DMS153 (cell line): Measurements from ENCODE around the gene SLC19A1.

Experiments
- DNase-seq: peaks from one replicate; lab custom pipeline; 2025; lab: John Stamatoyannopoulos, UW

Gene SLC19A1

GRCh38 chr21:45558044-45558721 lies 15.9 kb upstream of the SLC19A1 start:
- DNase-seq: no peak

GRCh38 chr21:45557616-45558043 lies 15.4 kb upstream of the SLC19A1 start:
- DNase-seq: no peak

GRCh38 chr21:45556645-45557615 lies 14.7 kb upstream of the SLC19A1 start:
- DNase-seq: no peak

GRCh38 chr21:45556302-45556644 lies 14.0 kb upstream of the SLC19A1 start:
- no peak for DNase-seq

DNA sequence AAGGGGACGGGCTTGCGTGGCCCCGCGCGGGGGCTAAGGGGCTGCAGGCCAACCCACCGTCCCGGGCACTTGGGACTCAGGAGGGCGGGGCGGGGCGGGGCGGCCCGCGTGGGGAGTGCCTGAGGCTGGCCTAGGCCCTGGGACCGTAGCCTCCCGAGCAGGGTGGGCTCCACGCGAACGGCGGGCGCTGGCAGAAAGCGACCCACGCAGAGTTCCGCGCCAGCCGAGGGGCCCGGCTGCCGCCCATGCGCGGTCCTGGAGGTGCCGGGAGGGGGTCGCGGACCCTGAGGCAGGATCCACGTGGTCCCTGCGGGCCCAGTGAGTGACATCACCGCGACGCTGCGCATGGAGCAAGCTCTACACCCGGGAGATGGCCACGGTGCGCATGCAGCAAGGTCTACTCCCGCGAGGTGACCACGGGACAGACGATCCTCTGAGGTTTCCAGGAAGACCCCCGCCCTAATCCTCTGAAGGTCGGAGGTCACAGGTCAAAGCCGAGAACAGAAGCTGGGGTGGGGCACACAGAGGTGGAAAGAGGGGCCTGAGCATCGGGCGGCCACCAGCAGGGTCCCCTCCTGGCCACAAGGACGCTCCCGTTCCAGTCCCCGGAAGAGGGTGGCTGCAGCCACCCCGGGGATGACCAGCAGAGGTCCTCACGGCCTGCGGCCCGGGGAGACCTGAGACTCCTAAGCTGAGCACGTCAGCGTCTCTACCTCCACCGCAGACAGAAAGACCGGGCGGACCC lies 13.5 kb upstream of the SLC19A1 start:
- DNase-seq: peak; percentile 35

GRCh38 chr21:45555251-45555556 lies 13.0 kb upstream of the SLC19A1 start:
- no peak for DNase-seq

DNA sequence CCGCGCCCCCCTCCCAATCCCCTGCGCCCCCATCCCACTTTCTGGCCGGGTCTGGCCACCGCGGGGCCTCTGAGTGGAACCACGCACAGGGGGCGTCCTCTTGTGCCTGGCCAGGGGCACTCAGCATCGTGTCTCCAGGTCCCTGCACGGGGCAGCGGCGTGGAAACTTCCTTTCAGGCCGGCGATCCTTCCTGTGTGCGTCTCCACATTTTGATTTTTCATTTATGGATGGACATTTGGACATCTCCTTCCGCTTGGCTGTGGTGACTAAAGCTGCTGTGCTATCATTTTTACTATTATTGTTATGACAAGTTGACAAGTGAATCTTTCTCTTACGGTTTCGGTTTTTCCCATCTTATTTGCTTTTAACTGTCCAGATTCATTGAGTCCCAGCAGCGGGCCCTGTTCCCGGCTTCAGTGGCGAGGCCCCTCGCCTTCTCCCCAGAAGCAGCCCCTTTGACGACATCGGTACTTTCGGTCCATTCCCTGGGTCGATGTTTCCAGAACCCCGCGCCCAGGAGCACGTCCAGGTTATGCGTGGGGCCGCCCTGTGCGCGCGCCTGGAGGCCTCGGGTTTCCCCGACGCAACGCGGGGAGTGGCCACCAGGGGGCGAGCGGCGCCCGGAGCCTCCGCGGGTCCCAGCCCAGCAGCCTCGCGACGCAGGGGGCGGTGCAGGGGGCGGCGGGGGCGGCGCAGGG lies 12.4 kb upstream of the SLC19A1 start:
- DNase-seq: peak; percentile 22

GRCh38 chr21:45552696-45553391 lies 10.6 kb upstream of the SLC19A1 start:
- no peak for DNase-seq

DNA sequence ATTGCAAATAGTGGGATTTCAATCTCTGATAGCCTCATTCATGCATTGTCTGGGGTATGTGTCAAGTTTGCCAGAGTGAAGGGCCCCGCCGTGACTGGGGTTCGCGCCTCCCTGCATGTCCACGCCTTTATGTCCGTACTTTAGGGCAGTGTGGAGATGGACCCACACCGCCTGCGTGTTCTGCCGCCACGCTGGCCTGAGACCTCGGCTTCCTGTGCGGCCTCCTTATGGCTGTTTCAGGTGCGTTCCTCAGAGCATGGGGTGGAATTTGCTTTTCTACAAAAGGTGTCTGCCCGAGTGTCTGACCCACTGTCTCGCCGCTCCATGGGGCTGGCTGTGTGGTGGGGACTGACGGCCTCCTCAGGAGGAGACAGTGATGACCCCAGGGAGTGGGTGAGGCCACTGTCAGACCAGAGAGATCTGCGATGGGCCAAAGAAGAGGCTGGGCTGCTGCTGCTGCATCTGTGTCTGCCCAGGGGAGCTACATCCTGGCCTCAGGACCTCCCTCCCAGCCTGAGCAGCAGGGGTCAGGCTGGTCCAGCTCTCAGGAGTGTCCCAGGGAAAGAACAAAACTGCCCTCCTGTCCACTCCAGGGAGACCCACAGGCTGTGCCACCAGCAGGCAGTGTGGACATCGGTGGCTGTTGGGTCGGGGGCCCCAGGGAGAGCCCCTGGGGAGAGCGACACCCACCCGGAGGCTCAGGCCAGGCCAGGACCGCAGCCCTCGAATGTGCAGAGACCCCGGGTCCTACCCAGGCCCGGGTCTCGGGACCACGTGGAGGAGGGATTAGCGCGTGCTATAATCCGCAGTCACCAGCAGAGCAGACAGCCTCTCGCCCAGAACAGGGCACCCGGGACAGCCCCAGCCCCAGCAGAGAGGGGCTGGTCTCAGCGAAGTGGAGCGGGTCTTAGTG lies 9.8 kb upstream of the SLC19A1 start:
- no peak for DNase-seq

DNA sequence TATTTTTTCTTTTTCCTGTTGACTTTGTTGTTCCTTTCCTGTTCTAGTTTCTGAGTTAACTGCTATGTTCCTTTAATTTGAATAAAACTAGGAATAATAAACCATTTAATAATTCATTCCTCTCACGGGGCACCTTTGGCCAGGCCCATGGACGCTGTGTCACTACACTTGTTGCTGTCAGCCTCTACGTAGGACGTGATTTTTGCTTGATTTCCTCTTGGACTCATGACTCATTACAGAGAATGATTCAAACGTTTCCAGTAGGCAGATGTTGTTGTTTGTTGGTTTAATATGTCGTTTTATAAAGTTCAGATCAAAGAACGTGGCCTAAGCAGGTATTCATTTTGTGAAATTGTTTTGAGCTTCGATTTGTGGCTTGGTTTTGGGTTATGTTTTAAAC lies 9.1 kb upstream of the SLC19A1 start:
- DNase-seq: no peak

DNA sequence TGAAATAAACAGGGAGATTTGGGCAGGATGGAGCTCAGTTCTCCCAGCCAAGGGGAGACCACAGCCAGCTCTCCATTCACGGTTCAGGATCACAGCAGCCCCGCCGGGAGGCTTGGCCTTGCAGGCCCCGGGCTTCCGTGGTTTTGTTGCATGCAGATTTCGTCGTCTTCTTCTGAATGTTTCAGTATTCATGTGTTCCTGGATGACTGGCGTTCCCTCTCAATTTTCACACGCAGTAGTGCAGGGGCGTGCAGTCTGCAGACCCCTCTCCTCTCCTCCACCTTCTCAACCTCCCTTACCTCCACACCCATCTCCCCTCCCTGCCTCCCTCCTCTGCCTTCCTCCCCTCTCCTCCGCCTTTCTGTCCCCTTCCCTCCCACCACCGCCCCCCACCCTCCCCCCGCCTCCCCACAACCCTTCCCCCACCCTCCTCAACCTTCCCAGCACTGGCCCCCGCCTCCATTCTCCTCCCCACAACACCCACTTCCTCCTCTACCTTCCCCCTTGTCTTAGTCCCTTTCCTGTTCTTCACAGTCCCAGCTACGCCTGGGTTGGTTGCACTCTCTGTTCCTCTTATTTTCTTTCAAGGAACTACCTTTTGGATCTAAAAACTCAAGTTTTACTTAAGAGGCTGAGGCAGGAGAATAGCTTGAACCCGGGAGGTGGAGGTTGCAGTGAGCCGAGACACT lies 8.4 kb upstream of the SLC19A1 start:
- no peak for DNase-seq

DNA sequence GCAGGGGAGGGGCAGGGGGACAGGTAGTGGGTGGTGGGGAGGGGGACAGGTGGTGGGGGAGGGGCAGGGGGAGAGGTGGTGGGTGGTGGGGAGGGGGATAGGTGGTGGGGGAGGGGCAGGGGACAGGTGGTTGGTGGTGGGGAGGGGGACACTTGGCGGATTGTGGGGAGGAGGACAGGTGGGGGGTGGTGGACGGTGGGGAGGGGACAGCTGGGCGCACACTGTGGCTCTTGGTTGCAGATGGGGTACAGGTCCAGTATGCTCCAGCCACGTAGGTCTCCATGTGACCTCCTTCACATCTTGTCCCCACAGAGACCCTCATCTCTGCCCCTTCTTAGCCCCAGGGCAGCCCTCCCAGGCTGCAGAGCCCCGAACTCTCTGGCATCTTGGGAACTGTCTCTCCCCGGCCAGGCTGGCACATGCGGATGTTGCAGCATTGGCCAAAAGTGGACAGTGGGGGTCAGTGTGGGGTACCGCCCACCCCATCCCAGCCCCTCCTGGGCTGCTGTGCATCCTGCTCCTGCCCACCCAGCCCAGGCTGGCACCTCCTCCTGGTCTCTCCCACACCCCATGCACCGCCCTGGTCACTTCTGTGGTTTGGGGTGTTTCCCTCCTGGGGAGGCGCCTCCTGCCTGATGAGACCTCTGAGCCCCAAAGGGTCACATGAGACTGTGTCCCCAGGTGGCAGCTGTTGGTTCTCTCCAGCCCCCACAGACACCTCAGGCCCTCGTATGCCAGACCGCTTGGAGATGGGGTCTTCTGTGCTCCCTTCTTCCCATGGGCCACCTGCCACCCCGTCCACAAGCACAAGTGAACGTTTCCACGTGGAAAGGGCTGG lies 7.6 kb upstream of the SLC19A1 start:
- DNase-seq: no peak

- no peak for DNase-seq
These were observed 6.7 kb upstream of the SLC19A1 start for GRCh38 chr21:45548711-45549491.

- no peak for DNase-seq
These were observed 5.3 kb upstream of the SLC19A1 start for GRCh38 chr21:45547545-45547900.

DNA sequence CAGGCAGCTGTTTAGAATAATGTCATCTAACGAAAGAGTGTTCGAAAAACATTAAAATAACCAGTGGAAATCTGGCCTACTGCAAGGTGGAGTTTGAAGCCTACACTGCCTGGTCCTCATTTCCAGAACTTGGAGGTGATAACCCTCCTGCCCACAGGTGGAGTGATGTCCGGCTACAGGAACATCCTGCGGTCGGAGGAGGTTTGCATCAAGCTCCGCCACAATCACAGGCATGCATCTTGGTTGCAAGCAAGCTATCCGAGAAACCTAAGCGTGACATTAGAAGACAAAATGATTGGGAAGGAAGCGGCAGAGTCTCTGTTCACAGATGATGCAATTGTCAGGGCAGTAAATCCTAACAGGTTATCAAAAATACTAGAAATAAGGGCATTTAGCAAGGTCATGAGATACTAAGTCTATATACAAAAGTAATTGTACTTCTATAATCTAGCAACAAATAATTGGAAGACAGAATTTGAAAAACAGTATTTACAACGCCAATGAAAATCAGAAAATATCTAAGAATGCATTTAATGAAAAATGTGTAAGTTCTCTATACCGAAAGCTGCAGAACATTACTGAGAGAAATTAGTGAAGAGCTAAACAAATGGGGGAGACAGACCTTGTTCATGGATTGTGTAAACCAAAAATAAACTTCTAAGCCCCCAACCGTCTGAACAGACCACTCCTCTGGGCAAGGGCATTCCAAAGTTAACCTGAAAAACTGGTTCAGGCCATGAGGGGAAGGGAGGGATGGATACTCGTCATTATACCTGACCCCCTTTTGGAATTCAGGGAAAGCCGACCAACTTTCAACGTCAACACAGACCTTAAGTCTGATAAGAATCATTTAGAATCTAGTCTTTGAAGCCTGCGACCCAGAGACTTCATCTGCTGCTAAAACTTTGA lies 4.7 kb upstream of the SLC19A1 start:
- DNase-seq: no peak

DNA sequence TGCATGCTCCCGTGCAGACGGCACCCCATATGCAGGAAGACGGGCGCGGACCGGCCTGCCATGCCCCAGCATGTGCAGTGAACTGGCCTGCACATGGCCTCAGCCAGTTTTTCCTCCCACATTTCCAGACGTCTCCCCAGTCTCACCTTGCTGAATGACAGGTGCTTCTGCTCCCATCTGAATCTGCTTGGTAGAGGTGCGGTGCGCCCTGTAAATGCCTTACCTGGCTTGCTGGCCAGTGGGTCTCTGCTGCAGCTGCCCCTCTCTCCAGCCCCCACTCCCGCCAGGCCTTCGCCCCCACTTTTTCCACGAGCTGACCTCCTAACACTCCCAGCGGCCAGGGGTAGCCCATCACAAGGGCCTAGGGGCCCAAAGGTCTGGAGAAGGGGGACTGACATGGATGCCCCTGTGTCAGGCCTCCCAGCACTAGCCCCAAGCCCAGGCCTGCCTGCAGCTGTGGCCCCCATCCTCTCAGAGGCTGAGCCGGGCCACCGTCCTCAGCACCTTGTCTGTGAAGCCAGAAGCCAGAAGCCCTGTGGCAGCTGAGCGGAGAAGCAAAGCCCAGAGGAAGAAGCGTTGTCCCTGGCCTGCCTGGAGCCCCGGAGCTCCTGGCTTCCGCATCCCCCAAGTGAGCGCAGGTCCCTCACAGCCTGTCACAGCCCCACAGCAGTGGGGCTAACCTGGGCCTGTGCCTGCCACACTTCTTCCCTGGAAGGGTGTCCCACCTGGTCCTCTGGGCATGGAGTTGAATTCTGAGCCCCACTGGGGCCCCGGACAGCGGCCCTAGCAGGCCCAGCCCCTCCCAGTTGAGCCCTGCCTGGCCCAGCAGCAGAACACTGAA lies 3.7 kb upstream of the SLC19A1 start:
- no peak for DNase-seq
